NCI-H1694 treated with DMSO at 0.1 percent for 48 hours (cell line): Measurements from ENCODE around the gene KYNU.
"Not testable (repeated sequence)": the region's sequence is repeated elsewhere in the genome, so short reads cannot be mapped to it uniquely, and the experiment has no call there.

Experiments used
- DNase-seq: peaks from one replicate; lab custom pipeline; 2025; lab: John Stamatoyannopoulos, UW

Gene KYNU

DNA sequence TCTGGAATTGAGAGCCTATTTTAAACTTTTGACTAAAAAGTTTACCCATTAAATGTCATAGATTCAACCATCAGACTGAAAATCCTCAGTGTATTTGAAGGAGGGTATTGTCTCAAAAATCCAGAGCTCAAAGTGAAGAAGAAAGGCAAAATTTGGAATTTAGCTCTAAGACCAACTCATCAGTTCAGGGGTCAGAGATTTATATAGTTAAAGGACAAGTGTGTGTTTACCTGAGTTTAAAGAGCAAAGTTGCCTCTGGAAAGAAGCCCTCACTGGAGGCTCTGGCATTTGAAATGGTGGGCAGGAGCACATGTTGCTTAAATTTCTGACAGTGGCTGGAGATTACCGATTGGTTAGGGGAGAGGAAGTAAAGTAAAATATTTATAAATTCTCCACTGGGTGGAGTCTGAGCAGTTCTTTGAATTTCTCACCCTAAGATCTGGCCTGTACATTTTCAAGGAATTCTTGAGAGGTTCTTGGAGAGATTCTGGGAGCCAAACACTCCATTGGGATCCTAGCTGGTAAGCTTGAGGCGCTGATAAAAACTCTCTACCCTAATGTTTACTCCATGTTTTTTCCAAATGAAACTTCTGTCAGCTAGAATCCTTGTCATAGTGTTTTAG is at the start of gene KYNU:
KYNU (plus strand) TSS at position 449 of the 623 bp plus-strand sequence. CDS start 7,704 bp downstream, outside the sequence.
- DNase-seq = no peak

DNA sequence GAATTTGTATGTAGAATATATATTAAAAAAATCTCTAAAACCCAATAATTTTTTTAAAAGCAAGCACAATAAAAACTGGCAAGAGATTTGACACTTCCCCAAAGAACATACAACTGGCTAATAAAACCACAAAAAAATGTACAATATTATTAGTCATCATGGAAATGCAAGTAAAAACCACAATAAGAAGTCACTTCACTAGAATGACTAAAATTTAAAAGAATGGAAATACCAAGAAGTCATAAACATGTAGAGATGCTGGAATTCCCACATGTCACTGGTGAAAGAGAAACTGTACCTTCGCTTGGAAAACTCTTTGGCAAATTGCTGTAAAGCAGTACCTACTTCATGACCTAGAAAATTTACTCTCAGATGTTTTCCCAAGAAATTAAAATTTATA is 43.4 kb upstream of the KYNU start:
- DNase-seq = no peak

DNA sequence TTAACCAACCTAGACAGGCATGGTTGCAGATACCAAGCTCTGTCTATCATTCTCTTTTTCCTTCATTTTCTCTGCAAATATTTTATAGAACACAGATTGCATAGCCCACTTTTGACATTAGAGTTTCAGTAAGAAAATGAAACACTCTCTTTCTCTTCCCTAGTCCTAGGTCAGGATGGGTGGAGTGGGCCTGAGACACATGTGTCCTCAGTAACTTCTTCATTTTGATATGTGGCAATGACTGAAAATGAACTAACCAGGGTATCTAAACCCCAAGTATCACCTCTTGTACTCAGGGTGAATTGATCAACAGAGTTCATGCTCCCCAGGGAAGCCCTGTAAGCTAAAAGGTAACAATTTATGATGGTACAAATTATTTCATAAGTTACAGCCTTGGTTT is 37.0 kb upstream of the KYNU start:
- DNase-seq = no peak

DNA sequence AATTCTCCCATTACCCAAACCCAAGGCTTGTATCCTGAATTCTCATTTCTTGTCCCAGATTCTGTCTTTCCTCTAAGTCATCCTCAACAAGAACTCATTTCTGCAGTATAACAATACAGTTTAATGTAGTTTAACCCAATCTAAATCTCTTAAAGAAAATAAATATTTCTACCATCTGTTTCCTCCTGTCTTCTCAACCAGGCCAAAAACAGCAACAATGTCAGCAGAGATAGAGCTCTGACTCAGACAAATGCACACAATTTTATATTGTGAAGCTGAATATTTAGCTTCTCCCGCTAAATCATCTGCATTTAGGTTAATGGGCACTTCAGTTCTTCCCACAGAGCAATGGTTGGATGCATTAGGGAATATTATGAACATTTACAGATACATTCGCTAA is 35.7 kb upstream of the KYNU start:
- DNase-seq = no peak

DNA sequence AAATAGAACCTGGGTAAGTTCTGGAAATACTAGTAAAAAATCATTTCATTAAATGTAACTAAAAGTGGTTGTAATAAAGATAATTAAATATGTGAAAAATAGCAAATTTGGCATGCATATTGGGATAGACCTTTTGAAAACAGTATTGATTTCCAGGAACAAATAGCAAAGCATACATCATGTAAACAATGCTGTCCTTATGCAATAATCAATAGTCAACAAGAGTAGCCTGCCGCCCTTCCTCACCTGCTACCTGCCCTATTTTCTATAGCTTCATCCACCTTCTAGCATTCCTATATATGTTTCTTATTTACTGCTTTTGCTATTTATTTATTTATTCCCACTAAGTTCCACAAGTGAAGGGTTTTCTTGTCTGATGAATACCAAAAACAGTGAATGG is 35.1 kb upstream of the KYNU start:
- no peak for DNase-seq

DNA sequence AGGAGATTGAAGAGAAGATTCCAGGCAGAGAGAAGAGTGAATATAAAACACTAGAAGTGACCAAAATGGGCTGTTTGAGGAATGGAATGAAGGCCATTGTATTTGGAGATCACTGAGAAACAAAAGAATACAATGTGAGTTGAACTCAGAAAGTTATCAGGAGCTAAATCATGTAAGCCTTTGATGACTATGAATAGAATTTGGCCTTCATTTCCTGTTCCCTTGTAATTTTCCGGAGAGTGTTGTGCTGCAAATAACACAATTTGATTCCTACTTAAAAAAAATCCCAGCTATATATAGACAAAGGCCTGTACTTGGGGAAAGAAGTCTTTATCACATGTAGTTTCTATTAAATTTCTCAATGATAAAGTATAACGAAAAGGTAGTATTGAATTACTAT is 33.7 kb upstream of the KYNU start:
- no peak for DNase-seq

DNA sequence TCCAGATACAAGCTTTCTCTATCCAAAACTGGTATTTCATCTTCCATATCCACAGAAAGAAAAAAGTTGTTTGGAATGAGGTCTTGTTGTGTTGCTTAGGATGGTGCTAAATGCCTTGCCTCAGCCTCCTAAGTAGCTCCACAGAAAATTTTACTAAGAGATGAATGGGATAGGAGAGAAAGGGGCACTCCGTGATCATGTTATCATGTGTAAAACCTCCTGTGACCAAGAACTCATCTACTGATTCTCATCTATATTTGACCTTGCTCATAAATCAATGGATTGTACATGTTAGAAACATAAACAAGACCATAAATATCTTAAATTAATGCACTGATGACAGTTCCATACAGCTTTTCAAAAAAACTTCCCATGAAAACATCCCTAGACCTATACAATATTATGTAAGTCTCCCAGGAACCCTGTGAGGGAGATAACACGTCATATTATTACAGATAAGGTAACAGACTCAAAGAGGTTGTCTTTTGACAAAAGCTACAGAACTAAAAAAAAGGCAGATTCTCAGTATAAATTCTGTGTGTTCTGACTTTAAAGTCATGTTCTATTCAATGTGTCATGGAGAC is 29.3 kb upstream of the KYNU start:
- DNase-seq = no peak

DNA sequence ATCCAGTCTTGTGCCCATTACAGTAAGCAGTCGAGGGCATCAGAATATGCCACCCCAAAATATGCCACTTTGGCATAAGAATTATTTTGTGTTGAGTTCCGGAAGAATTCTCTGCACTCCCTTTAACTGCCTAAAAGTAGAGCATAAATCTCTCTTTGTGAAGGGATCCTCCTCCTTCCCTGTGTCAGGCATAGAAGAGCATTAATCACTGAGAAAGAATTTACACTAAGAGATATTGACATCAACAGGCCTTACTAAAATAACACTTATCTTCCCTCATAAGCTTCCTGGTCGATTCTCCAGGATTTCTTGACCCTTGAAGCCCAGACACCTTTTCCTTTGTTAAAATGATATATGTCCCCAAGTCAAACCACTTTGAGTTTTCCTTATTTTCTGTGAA is 27.6 kb upstream of the KYNU start:
- no peak for DNase-seq

DNA sequence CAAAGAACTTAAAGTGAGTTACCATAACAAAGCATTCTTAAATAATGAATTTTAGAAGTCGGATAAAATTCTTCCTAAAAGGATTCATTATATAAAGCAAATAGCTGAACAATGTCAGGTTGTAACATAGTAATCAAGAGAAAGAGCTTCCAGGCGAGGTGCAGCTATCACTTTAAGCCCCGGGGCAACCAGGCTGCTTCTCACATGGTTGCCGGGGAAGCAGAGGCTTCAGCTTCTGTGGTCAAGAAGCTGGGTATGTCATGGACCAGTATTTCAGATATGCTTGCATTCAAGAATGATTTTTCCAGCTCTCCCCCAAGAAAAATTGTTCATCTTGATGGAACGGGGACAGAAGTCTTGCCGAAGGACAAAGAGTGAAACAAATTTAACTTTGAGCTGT is 23.6 kb upstream of the KYNU start:
- DNase-seq = no peak

DNA sequence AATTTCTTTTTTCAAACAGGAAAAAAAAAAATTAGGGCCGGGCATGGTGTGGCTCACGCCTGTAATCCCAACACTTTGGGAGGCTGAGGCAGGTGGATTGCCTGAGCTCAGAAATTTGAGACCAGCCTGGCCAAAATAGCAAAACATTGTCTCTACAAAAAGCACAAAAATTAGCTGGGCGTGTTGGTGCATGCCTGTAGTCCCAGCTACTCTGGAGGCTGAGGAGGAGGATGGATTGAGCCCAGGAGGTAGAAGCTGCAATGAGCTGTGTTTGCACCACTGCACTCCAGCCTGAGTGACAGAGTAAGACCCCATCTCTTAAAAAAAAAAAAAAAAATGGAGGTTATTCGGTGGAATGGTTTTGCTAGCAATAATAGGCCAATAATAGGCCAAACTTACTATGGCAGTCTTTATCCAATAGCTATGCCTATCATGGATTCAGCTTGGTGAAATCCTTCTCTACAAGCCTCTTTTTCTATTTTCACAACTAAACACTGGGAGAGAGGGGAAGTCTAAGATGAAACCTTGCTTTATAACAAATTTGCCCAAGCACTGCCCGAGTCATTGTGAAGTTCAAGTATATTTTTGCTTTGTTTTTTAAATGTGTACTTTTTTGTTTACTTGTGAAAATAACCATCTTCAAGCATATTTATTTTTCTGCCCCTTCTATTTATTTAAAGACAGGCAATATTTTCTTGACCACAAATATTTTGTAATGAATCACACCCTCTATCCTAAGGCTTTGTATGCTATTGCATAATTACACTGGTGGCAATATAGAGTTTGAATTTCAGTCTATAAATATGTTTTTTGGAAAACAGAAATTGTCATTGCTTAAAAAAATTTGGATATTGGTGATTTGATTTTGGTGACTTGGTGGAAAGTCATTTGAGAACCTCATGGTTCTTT is 20.0 kb upstream of the KYNU start:
- DNase-seq = no peak

DNA sequence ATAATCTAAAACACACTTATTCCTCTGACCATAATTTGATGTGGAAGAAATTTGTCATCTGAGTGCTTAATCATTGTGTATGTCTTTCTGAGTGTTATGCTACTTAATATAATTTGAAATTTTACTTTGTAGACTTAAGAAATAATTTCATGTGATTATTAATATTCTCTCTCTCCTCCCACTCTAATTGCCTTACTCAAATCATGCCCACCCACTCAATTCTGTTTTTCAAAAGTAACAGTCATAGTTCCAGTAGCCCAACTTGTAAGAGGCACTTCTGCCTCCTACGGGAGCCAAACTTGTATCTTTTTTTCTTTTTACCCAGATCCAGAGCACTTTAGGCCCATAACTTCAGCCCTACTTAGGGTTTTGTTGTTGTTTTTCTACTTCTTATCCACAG is 18.5 kb upstream of the KYNU start:
- no peak for DNase-seq

DNA sequence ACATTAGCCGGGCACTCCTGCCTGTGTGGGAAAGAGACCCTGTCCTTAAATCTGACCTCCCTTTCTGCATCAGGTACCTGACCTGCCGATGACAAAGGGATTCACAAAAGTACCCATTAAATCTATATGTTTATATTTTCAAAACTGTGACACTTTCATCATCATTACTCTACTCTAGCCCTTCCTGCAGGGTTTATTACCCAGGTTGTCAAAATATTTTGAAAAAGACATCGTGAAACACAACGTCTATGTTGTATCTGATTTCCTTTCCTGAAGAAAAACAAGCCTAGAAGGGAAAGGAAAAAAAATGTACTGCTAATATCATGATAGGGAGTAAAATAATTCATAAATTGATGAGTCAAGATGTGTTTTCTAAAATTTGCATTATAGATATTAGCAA is 15.2 kb upstream of the KYNU start:
- no peak for DNase-seq

DNA sequence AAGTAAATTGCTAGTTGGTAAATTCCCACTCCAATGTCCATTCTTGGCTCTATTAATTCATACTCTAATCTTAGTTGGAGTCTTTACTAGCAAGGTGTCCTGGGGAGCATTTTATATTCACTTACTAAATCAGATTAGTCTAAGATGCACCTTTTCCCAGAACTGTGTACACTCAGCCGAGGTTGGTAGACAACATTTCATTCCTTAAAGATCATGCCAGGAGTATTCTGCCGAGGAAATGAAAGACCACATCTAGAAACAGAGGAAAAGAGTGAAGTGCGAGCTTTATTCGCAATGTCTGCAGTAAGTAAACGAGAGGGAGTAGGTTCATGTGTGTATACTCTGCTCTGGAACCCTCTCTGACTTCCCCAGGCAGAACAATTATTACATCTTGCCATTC is 14.6 kb upstream of the KYNU start:
- no peak for DNase-seq

DNA sequence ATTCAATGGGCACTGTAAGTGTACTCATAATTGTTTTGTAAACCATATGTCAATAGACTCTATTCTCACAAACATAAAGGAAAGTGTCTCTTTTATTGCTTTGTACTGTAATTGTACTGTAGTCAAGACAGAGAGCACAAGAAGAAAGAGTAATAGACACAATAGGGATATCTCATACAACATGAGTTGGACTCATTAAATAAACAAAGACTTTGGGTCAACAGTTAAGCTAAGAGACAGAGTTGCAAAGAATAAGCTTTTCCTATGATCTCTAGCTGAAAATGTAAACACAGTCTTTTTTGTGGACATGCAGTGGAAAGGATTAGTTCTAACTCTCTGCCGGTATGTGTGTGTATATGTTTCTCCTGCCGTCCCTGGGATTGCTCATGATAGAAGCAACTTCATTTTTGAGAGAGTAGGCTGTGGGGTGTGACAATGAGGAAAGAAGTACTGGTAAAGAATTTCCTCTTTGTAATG is 13.9 kb upstream of the KYNU start:
- no peak for DNase-seq

DNA sequence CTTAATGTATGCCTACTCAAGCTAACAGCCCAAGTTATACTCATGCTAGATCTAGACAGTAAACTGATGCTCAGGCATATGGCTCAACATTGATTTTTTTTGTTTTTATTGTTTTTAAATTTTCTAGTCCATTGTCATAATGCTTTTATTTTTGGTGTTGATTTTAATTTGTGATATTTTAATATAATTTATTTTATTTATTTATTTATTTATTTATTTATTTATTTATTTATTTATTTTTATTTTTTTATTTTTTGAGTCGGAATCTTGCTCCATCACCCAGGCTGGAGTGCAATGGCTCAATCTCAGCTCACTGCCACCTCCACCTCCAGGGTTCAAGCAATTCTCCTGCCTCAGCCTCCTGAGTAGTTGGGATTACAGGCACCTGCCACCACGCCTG is 12.9 kb upstream of the KYNU start:
- DNase-seq = not testable (repeated sequence)

DNA sequence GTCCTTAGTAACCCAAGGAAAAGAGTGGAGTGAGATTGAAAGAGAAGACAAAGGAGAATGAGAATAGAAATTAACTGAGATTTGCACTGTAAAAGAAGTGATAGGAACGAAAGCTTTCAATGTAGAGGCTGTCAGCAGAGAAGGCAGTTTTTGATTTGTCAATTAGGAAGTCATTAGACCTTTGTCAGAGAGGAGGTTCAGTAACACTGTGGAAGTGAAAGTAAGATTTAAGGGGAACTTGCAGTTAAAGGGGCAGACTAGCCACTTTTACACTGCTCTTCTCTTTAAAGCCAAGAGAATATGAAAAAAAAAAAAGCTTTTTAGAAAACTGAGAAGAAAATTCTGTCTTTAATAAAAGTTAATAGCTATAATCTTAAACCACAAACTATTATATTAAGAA is 11.5 kb upstream of the KYNU start:
- no peak for DNase-seq

DNA sequence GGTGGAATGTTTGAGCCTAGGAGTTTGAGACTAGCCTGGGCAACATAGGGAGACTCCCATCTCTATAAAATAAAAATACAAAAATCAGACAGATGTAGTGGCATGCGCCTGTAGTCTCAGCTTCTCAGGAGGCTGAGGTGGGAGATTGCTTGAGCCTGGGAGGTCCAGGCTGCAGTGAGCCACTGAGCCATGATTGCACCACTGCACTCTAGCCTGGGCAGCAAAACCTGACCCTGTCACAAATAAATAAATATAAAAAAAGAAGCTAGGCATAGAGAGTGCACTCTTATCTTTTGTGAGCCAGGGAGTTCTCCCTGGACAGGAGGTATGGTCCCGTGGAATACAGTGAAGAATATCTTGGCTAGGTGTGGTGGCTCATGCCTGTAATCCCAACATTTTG is 11.0 kb upstream of the KYNU start:
- DNase-seq = no peak

DNA sequence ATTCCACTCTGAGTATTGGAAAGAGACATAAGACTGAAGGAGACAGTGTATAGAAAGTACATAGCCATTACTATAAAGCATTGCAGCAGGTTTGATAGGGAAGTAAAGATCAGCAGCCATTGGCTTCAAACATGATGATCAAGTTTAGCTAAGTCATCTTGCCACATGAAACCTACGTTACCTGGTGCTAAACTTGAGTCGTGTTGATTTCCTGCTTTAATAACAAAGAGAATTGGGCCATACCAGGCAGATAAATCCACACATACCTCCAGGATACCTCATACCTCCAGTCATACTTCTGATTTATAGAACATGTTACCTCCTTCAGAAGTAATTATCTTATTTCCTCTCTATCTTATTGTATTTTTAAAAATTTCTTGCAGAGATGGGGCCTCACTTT is 10.3 kb upstream of the KYNU start:
- no peak for DNase-seq

DNA sequence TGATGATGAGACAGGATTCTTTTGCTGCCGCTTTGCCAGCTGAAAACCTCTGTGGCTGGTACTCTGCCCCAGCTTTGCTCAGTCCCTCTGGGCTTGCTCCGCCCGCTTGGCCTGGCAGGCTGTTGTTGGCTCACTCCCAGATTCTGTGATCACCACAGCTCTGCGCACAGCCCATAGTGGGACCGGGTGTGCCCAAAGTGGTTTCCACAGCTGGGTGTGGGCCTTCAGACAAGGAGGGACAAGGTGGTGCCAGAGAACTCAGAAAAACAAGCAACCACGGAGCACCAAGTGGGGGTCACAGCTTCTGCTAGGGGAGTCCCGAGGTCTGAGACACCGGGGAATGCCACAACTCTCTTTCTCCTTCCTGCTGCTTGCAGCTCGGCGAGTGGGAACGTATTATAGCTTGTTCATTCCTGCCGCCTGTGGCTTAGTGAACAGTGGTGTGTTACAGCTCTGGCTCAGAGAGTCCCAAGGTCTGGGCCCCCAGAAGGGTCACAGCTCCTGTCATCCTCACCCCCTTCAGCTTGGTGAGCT is 9.2 kb upstream of the KYNU start:
- DNase-seq = no peak

DNA sequence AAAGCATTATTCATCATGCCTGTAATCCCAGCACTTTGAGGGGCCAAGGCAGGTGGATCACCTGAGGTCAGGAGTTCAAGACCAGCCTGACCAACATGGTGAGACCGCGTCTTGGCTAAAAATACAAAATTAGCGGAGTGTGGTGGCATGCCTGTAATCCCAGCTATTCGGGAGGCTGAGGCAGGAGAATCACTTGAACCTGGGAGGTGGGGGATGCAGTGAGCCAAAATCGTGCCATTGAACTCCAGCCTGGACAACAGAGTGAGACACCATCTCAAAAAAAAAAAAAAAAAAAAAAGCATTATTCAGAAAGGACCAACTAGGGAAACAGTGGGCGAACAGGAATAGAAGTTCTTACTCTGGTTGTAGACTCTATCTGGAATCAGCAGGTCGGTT is 8.4 kb upstream of the KYNU start:
- not testable (repeated sequence) for DNase-seq

DNA sequence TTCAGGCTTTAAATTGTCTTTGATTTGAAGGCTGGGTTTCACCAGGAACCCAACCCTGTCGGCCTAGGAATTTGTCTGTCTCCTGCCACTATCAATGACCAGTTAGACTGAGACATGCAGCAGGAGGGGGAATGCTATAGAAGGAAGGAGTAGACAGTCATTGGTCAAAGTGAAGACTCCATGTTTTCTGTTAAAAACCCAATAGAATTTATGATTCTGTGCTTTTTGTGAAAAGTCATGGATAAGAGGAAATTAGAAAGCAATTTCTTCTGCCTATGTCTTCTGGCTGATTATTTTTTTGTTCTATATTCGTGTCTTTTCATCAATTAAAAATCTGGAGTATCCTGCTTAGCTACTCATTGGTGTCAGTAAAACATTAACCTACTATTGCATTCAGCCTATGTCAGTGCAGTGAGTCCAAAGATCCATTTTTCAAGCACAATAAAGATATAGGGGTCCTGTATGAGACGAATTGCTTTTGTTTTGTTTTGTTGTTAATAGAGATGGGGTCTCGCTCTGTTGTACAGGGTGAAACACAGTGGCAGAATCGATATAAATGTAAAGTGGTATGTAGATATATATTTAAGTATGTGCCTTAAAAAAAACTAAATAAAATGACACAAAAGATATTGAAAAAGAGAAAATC is 7.9 kb upstream of the KYNU start:
- no peak for DNase-seq

DNA sequence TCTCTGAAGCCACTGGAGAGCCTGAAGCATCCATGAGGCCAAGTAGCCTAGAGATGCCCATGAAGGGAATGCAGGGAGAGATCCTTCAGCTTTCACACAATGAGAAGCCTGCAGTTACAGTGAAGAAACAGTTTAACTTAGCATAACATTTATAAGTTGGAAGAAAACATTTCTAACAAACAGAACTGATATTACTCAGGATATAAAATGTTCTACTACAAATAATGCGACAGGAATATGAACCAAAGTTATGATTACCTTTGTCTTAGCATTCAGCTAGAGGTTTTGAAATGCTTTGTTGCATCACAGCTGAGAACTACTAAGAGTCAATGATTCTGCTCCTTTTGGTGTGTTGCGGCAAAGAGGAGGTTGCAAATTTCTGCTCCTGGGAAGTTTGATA is 6.9 kb upstream of the KYNU start:
- DNase-seq = no peak
